Inflammatory macrophage treated with lipopolysaccharide for 4 hours (primary cell): ENCODE results near the gene TMEM74B.

Source experiments
- DNase-seq: peaks from one replicate; pipeline ENCODE4 v3.0.0-alpha.2; 2020

TMEM74B gene

DNA sequence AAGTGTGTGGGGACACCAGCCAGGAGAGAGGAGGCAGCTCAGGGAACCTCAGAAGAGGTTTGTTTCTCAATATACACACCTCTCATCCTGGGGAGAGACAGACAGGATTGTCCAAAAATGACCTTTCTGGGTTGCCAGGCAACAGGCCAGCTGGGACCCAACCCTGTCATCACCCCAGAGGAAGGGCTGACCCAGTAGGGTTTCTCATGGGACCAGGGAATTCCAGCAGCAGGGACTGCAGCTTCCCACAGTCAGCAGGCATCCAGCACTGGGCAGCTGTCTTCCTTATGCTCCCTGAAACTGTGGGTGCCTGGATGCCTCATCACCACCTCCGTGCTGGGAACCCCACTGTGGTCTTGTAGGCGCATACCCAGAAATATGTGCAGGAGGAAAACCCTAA lies 19.8 kb upstream of the TMEM74B start:
- DNase-seq = no peak

- peak; percentile 36 for DNase-seq
These were observed 19.3 kb upstream of the TMEM74B start for GRCh38 chr20:1204113-1204512.

DNA sequence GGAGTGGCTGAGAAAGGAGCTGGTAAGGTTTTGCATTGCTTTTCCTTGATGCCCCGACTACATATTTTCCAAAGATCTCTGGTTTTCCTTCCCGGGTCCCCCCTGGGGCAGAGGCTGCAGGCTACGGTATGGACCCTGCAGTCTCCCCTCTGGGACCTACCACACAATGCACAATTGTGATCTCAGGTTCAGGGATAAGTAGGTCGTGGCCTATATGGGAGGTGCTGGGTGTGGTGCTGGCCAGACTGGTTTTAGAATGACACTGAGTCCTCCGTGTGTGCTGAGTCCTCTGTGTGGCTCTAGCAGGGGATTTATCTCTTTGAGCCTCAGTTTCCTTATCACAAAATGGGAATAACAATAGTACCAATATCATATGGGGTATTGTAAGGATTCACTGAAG lies 18.8 kb upstream of the TMEM74B start:
- DNase-seq = no peak

GRCh38 chr20:1202762-1203504 lies 18.2 kb upstream of the TMEM74B start, which contains the start of gene C20orf202:
Gene C20orf202, plus strand, starts transcription at chr20:1203454. Its CDS starts 132 bp downstream, at chr20:1203586.
- DNase-seq = no peak

- DNase-seq = no peak
These were observed 15.2 kb upstream of the TMEM74B start for GRCh38 chr20:1199964-1200363.

DNA sequence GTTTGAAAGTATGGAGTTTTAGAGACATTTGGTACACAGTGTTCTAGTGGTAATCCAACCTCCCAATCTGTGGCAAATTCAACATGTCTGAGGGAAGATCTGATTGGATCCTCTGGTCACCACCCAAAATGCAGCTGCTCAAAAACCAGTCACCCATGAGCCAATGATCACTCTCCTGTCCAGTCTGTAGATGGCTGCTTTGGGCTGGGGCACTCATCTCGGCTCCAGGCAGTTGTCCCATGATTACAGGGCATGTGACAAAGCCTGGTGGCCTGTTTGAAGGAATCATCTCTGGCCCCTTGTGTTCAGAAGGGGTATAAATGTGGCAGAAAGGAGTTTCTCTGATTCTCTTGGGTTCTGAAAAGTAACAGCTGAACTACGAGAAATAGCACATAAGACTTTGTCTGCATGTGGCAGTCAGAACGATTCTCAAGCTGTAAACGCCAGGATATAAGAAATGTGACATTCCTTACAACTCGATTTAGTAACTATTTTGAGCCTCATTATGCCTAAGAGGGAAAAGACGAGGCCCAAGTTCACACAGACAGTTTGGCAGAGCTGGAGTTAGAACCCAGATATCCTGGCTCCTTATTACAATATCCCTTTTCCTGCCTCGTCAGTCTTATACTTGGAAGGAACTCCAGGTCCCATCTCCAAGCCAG lies 14.6 kb upstream of the TMEM74B start:
- DNase-seq = no peak

GRCh38 chr20:1198751-1199150 lies 14.0 kb upstream of the TMEM74B start:
- no peak for DNase-seq

GRCh38 chr20:1197801-1198200 lies 13.0 kb upstream of the TMEM74B start:
- no peak for DNase-seq

- peak; percentile 19 for DNase-seq
These were observed 11.9 kb upstream of the TMEM74B start for GRCh38 chr20:1196634-1197033.

- DNase-seq = no peak
These were observed 10.4 kb upstream of the TMEM74B start for GRCh38 chr20:1195226-1195625.

DNA sequence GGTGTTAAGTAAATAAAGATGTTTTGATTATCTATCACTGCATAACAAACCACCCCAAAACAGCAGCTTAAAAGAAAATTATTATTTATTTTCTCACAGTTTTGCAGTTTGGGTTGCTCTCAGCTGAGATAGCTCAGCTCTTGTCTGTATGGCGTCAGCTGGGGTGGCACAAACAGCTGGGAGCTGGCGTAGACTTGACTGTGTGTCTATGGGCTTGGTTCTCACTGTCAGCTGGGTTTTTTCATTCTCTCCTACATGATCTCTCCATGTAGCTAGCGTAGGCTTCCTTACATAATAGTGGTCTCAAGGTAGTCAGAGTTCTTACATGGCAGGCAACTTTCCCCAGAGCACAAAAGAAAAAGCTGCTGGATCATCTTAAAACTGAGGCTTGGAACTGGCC lies 6.5 kb upstream of the TMEM74B start:
- DNase-seq = no peak

DNA sequence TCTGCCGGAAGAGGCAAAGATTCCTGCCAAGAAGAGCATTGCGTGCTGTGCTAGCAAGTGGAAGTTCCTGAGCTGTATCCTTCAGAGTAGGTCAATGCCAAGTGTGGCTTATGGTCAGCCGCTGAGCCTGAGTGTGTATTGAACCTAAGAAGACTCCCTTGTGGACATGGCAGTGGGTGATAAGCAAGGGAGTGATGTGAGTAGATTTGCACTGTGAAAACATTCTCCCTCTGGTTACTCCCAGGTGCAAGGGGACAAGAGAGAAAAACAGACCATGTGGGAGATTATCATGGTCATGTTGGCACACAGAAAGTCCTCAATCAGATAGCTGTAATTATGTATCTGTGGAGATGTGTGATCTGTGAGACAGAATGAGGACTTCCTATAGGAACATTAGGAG lies 6.1 kb upstream of the TMEM74B start:
- no peak for DNase-seq

DNA sequence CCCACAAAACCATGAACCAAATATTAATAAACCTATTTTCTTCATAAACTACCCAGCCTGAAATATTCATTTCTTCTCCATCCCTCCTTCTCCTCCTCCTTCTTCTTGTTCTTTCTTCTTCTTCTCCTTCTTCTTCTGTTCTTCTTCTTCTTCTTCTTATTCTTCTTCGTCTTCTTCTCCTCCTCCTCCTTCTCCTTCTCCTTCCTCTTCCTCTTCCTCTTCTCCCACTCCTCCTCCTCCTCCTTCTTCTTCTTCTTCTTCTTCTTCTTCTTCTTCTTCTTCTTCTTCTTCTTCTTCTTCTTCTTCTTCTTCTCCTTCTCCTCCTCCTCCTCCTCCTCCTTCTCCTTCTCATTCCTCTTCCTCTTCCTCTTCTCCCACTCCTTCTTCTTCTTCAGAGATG lies 5.0 kb upstream of the TMEM74B start:
- DNase-seq = no peak

DNA sequence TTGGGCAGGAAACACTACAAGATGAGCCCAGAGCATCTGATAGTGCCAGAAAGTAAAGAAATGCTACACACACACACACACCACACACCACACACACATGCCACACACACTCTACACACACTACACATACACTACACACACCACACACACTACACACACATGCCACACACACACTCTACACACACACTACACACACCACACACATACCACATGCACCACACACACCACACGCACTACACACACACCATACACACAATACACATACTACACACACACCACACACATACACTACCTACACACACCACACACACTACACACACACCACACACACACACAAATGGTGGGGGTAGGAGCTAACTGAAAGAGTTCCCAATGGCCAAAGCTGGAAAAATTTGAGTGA lies 3.6 kb upstream of the TMEM74B start:
- DNase-seq = no peak

DNA sequence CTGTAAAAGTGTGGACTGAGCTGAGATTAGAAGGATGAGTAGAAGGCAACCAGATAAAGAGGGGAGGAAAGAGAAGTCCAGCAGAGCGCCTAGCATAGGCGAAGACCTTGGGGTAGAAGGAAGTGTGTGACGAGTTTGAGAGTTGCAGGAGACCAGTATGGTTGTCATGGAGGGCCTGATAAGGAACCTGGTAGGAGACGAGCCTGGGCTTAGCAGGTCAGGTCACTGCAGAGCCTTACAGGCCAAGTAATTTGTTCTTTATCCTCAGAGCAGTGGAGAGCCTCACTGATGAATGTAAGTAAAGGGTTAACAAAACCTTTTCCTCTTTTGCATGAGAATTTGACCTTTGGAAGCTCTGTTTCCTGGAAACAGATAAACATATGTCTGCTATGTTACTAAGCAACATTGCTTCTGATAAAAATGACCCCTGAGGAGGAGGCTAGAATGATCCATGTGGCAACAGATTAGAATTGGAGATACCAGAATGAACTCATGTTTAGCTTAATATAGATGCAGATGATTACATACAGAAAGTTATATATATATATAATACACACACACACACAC lies 2.9 kb upstream of the TMEM74B start:
- peak; percentile 19 for DNase-seq

DNA sequence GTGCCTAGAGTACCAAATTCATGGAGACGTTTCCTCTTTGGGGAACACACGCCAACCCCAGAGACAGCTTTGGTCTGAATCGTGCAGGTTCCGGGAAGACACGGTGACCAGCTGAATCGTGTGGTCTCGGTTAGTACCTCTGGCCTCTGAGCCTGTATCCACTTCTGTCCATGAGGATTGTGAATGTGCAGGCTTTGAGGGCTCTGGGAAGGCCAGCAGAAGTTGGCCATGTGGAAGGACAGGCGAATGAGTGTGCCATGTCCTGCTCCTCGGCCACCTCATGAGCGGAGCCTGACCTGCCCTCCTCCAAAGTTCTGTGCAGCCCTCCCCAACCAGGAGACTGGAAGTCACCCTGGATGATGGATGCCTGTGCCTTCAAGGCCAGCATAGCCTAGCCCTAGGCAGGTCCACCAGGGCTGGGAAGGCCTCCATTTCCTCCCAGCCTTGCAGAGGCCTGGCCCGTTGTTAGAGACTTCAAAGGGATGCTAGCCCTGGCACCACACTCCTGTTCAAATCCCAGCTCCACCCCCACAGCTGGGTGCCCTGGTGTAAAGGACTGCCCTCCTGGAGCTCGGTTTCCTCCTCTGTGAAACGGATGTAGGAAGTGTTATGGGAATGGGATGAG lies 1.7 kb upstream of the TMEM74B start:
- no peak for DNase-seq

- DNase-seq = peak; percentile 39
These were observed 1.1 kb upstream of the TMEM74B start for GRCh38 chr20:1185790-1186334.

DNA sequence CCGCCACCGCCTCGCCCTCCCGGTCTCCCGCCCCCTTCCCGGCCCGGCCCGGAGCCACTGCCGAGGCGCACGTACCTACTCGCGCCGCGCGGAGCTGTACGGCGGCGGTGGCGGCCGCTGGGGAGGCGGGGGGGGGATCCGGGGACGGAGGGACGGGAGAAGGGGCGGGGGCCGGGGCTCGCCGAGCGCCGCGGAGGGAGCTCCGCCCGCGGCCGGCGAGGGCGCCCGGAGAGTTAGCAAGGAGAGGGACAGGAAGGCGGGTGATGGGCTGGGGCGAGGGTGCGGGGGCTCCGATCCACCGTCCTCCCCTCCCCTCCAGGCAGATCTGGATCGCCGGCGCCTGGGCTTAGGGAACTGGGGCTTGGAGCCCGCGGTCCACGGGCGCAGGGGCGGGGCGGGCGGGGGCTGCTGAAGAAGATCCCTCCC lies 548 bp upstream of the TMEM74B start:
- no peak for DNase-seq

- no peak for DNase-seq
These were observed 532 bp downstream of the TMEM74B start for GRCh38 chr20:1184260-1184637.

DNA sequence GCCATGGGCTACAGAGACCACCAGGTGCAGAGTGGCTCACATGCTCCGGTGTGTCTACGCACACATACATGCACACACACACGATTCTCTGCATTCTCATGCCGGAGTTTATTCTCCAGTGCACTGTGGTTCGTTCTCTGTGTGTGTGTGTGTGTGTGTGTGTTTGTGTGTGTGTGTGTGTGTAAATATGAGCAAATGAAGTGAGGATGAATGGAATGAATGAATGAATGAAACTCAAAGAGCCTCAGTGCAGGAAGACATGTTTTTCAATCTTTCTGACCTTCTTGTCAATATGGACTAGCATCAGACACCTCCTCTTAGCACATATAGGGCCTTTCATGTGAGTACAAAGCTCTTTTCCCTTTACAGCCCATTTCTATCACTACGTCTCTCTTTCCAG lies 1.6 kb downstream of the TMEM74B start:
- no peak for DNase-seq

- DNase-seq = peak; percentile 51
These were observed 2.7 kb downstream of the TMEM74B start for GRCh38 chr20:1182106-1182505.

DNA sequence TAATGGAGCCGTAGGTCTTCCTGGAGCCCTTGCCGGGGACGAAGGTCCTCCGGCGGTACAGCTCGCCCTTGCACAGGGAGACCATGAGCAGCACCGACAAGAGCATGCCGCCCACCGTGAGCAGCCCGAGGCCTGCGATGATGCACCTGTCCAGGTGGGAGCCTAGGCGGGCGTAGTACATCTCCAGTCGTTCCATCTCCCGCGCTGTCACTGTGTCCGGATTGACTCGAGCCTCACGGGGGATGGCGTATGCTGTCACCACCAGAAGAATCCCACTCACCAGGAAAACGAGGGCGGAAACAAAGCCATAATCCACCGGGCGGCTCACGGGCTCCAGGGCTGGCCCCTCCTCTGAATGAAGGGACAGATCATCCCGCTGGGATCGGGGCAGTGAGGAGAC lies 3.8 kb downstream of the TMEM74B start:
- DNase-seq = no peak

DNA sequence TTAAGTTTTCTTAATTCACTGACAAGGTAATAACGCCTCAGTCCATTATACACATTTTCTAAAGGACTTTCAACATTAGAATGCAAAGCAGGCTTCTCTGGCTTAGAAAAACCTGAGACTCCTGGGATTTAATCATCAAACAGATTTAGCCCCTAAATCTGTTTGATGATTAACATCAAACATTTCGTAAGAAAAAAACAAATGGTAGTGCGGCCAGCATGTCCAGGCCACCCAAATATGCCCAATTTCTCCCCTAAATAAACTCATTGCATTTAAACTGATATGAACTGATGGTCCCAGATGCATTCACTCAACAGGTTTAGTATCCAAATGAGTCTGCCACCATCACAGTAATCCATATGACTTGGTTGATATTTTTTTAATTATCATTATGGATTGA lies 6.2 kb downstream of the TMEM74B start:
- no peak for DNase-seq

- no peak for DNase-seq
These were observed 6.7 kb downstream of the TMEM74B start for GRCh38 chr20:1178103-1178502.
